HG02870 (cell line): ENCODE measurements around the gene C1orf198.

Experiments
- ATAC-seq: cut with Tn5 transposase; IDR thresholded peaks from one replicate; pipeline ENCODE4 v1.9.1; 2021; ENCODE audit warnings: mild to moderate bottlenecking, moderate library complexity; ENCODE audit not compliant: unreplicated experiment

The C1orf198 gene

GRCh38 chr1:230894032-230894431 is 25.7 kb upstream of the C1orf198 start:
- no peak for ATAC-seq

GRCh38 chr1:230892018-230892491 is 23.7 kb upstream of the C1orf198 start:
- ATAC-seq = peak; percentile 83

GRCh38 chr1:230891413-230891812 is 23.1 kb upstream of the C1orf198 start:
- no peak for ATAC-seq

GRCh38 chr1:230884646-230885045 is 16.3 kb upstream of the C1orf198 start:
- ATAC-seq = no peak

GRCh38 chr1:230883967-230884366 is 15.6 kb upstream of the C1orf198 start:
- no peak for ATAC-seq

- no peak for ATAC-seq
Measured at GRCh38 chr1:230879778-230880177, 11.5 kb upstream of the C1orf198 start.

- no peak for ATAC-seq
Measured at GRCh38 chr1:230878591-230878990, 10.3 kb upstream of the C1orf198 start.

- no peak for ATAC-seq
Measured at GRCh38 chr1:230877924-230878590, 9.7 kb upstream of the C1orf198 start.

GRCh38 chr1:230877146-230877923 is 9.0 kb upstream of the C1orf198 start:
- ATAC-seq = no peak

- no peak for ATAC-seq
Measured at GRCh38 chr1:230876660-230877059, 8.3 kb upstream of the C1orf198 start.

GRCh38 chr1:230875370-230875769 is 7.0 kb upstream of the C1orf198 start:
- ATAC-seq = no peak

GRCh38 chr1:230870916-230871315 is 2.6 kb upstream of the C1orf198 start:
- ATAC-seq = no peak

GRCh38 chr1:230869500-230869899 is 1.2 kb upstream of the C1orf198 start:
- ATAC-seq = no peak

GRCh38 chr1:230868736-230869385 is 540 bp upstream of the C1orf198 start:
- peak; percentile 42 for ATAC-seq

GRCh38 chr1:230867101-230867902 is 1.0 kb downstream of the C1orf198 start:
- no peak for ATAC-seq

GRCh38 chr1:230866171-230867070 is 1.9 kb downstream of the C1orf198 start:
- ATAC-seq = no peak

GRCh38 chr1:230865062-230865817 is 3.1 kb downstream of the C1orf198 start:
- no peak for ATAC-seq

GRCh38 chr1:230864441-230864840 is 3.9 kb downstream of the C1orf198 start:
- ATAC-seq = no peak

GRCh38 chr1:230863449-230863848 is 4.9 kb downstream of the C1orf198 start:
- no peak for ATAC-seq
